Stimulated activated CD4-positive, alpha-beta T cell treated with anti-CD3 and anti-CD28 coated beads, Interleukin-15, amount 100 ng/mL, for 48 hours (primary cell): Measurements from ENCODE around the gene OSCP1.

Experiments
- DNase-seq, 2 donors: peaks; one replicate each; pipeline ENCODE4 v3.0.0-alpha.2; 2020; ENCODE audit warnings: low read depth in 2 of 2

Gene OSCP1

GRCh38 chr1:36447450-36447849 lies 2.8 kb downstream of the OSCP1 start:
- no peak for DNase-seq

DNA sequence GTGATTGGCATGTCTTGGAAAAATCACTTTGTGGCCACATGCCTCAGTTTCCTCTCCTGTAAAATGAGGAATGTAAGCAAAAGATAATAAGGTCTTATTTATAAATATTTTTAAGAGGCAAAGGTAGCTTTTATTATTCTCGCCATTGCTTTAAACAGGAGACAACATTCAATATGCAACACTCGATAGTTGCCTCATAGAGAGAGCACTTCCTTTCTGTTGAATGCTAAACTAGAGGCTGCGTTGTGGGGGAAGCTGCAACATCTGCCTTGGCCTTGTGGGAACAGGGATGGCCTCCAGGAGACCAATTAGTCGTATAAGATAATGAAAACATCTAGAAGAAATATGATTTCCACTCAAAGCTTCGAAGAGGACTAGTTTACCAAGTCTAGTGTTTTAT lies 3.5 kb downstream of the OSCP1 start:
- DNase-seq, result no peak

DNA sequence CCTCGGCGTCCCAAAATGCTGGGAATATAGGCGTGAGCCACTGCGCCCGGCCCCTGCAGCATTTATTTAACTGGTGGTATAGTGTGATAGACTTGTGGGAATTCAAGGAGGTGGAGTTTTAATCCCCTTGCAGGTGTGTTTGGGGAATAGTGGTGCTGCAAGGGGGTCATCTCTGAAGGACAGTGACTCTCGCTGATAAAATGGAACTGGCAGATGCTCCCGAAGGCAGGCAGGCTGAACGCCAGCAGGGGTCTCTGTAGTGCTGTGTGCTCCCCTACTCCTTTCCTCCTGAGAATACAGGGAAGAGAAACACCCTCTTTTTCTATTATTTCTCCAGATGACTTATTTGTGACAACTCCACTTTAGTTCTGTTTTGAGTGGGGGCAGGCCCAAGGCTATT lies 4.0 kb downstream of the OSCP1 start:
- no peak for DNase-seq

GRCh38 chr1:36443297-36443696 lies 7.0 kb downstream of the OSCP1 start:
- no peak for DNase-seq

- no peak for DNase-seq
Measured at GRCh38 chr1:36442337-36442736, 7.9 kb downstream of the OSCP1 start.

DNA sequence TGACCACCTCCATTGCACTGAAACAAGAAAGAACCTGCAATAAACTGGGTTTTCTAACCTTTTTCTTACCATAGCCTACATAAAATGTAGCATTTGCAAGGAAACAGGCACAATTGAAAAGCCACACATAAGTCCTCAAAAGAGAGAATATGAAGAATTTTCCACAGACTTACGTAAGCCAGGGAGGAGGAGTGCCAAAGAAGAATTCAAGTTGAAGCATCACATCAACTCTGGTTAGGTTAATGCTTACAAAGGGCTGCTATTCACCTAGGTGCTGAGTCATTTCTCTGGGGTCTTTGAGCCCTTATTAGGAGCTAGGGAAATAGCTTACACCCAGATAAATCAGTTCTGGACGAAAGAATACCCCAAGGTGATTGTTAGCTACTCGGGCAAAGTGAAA lies 9.6 kb downstream of the OSCP1 start:
- DNase-seq, result no peak

GRCh38 chr1:36440044-36440443 lies 10.2 kb downstream of the OSCP1 start:
- DNase-seq, result no peak

DNA sequence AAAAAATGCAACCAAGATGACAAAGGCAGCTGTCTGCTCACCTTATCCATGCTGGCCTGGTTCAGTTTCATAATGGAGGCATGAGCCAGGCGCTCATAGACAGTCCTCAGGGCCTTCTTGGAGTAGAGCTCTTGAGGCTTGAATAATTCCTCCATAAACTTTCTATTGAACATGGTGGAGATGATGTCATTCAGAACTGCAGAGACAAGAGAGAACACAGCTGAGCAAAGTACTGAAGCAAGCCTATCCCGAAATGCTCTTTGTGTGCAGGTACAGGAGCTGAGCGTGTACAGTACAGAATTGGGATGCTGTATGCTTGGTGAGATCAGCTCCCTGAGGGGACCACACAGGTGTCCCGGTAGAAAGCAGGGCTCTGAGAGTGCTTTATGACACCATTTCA lies 11.5 kb downstream of the OSCP1 start:
- DNase-seq, result no peak

DNA sequence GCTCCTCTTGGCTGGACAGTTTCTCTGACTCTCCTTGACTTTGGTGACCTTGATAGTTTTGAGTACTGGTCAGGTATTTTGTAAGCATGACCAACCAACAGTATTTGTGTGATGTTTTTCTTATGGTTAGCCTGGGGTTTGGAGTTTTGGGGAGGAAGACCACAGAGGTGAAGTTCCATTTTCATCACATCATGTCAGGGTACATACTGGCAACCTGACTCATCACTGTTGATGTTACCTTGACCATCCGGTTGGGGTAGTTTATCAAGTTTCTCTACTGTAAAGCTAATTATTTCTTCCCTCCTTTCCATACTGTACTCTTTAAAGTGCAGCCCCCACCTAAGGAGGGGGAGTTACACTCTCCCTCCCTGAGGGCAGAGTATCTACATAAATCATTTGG lies 13.4 kb downstream of the OSCP1 start:
- no peak for DNase-seq

DNA sequence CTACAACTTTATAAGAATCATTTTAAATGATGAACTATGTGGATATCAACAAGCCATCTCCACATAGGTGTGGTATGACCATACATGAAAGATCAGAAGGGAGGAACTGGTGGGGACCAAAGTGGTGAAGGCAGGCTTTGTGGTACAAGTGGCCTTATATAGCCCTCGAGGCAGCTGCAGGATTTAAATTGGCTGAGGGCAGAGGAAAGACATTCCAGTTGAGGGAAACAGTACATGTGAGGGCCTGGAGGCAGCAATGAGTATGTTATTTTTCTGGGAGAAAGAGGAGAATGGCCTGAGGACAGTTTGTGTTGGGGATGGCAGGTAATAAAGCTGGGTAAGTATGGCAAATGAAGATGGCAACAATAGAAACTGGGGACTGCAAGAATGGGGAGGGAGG lies 17.1 kb downstream of the OSCP1 start:
- no peak for DNase-seq

- no peak for DNase-seq
Measured at GRCh38 chr1:36432616-36433015, 17.6 kb downstream of the OSCP1 start.

- DNase-seq, result peak in 1 of 2 donors; percentile 11
Measured at GRCh38 chr1:36425791-36426190, 24.5 kb downstream of the OSCP1 start.

- DNase-seq, result no peak
Measured at GRCh38 chr1:36421649-36422048, 28.6 kb downstream of the OSCP1 start.

DNA sequence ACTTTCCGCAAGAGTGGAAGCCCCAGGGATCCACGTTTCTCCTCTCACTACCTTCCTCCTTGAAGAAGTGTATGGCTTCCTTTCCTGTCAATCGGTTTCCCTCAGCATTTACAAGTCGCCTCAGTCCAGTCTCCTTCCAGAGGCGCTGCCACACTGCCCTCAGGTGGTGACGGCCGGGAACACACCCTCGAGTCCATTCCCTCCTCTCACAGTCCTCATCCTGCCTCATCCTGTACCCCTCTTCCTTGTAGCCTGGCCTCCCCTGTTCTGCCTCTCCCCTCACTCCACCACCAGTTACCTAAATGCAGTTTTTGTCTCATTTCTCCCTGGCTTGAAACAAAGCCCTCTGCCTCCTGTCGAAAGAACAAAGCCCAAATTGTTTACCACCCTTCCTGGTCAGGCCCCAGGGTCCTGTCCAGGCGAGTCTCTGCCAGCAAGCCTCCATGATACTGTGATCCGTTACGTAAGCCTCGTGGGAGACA lies 29.4 kb downstream of the OSCP1 start:
- peak; percentile 84 to 90 for DNase-seq

GRCh38 chr1:36420409-36420808 lies 29.8 kb downstream of the OSCP1 start:
- DNase-seq, result no peak

DNA sequence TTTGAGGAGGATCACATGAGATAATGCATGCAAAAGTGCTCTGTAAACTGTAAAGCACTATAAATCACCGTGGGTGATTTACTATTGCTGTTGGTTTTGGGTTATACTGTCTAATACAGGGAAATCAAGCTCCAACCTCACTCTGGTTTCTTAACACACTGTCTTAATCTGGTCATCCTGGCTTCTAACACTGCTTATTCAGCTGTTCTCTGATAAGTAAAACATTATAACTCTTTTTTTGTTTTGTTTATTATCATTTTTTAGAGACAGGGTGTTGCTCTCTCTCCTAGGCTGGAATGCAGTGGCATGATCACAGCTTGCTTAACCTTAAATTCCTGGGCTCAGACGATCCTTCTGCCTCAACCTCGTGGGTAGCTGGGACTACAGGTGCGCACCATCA lies 30.7 kb downstream of the OSCP1 start:
- no peak for DNase-seq

DNA sequence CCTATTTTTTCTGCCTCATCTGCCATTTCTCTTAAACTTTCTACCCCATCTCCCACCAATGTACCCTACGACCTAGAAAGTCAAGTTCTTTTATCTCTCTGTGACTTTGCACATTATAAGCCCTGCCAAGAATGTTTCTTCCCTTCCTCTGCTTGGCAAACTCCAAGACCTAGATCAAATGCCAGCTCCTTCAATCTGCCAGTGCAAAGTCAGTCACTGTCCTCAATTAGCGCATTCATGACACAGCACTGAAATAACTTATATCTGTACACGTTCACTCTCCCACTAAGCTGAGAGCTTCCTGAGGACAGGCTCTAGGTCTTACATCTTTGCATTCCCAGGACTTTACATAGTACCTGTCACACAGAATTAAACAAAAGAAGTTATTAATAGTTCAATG lies 31.1 kb downstream of the OSCP1 start:
- no peak for DNase-seq

DNA sequence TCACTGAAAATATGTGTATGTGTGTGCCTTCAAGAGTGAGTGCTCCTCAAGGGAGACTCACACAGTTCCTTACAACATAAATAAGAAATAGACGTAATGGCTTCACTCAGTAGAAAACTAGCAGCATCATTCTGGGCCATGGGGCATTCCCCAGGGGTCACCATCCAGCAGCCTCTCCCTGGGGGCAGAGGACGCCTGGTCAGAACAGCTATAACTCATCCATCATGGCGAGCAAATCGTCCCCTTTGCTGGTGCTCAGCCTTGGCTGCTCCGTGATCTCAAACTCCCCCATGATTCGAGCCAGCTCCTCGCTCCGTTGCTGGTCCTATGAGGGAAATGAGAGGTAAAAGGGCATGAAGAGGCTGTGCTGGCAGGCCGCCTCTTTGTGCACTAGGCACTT lies 32.3 kb downstream of the OSCP1 start:
- no peak for DNase-seq

GRCh38 chr1:36415661-36416326 lies 34.5 kb downstream of the OSCP1 start:
- DNase-seq, result no peak

GRCh38 chr1:36414384-36414783 lies 35.9 kb downstream of the OSCP1 start:
- no peak for DNase-seq

- DNase-seq, result peak; percentile 38 to 47
Measured at GRCh38 chr1:36411674-36412648, 38.3 kb downstream of the OSCP1 start.

DNA sequence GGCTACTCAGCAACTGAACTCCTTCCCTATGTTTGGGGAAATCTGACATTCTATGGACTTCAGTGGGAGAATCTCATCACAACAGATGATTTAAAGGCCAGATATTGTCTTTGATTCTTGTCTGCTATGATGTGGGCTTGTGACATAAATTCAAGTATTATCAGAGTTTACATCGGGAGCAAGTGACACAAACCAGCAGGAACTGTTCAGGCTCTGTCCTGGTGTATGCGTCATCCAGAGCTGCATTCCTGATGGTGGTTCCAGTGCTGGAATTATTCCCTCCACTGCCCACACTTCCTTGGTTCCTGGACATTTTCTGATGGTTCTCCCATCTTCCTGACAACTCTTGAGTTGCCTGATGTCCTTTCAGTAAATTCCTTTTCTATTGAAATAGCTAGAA lies 41.8 kb downstream of the OSCP1 start:
- DNase-seq, result no peak

- DNase-seq, result no peak
Measured at GRCh38 chr1:36406440-36406839, 43.8 kb downstream of the OSCP1 start.
